ENCODE data around the gene NUP93. TPM values are rescaled to one million over a fixed set of nuclear protein-coding genes. Genes with fewer than 3 reads are reported as not detected.

NUP93 gene
- polyA plus RNA-seq, 1 experiment, result 46.4 TPM

DNA sequence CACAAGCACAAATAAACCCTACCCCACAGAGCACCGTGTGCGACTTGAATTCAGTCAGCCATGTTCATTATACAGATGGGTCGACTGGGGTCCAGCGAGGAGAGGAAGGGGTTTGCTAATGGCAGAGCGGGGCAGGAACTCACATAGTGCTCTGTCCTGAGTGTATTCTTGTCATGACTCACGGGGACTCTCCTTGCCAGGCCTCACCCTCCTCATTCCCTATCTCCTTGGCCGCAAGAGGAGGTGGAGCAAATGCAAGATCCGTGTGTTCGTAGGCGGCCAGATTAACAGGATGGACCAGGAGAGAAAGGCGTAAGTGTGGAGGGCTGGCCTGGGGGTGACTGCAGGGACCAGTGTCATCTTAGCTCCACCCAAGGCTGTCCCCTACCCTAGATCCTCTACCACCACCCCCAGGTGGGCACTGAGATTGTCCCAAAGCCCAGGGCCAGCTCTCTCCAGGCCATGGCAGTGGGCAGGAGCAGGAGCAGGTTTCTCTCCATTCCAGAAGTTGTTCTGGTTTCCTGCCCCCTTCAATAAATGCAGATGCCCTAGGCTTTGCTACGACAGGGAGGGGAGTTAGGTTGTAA is 164.5 kb downstream of the NUP93 start:
- H3K4me3 ChIP-seq (ENCODE audit: low read depth, low read length), result no peak overlapping the region
- no peak overlapping the region for H3K27ac ChIP-seq (ENCODE audit: low read depth, low read length)
- TF ChIP-seq, protein P1, sequence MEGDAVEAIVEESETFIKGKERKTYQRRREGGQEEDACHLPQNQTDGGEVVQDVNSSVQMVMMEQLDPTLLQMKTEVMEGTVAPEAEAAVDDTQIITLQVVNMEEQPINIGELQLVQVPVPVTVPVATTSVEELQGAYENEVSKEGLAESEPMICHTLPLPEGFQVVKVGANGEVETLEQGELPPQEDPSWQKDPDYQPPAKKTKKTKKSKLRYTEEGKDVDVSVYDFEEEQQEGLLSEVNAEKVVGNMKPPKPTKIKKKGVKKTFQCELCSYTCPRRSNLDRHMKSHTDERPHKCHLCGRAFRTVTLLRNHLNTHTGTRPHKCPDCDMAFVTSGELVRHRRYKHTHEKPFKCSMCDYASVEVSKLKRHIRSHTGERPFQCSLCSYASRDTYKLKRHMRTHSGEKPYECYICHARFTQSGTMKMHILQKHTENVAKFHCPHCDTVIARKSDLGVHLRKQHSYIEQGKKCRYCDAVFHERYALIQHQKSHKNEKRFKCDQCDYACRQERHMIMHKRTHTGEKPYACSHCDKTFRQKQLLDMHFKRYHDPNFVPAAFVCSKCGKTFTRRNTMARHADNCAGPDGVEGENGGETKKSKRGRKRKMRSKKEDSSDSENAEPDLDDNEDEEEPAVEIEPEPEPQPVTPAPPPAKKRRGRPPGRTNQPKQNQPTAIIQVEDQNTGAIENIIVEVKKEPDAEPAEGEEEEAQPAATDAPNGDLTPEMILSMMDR (IDR thresholded peaks at IDR 0.05; ENCODE audit: low read depth, low read length), result no peak
- ChIA-PET POLR2A (no interaction called here), CTCF (interaction anchor here (1.2 kb wide), 1 partner anchor 28 kb away, joined by 3 read pairs; no protein-coding TSS in a partner anchor)
- DNase-seq (ENCODE audit: low read depth, low spot score), result no peak
- H3K9me3 ChIP-seq (ENCODE audit: control insufficient read depth, insufficient read depth, low read length), result no peaks in the 10 kb centered on the region; the same call in 1 of the 2 replicates
- peaks cover 15% of the 10 kb centered on the region for H3K27me3 ChIP-seq (ENCODE audit: control insufficient read depth, insufficient read depth, low read length)

DNA sequence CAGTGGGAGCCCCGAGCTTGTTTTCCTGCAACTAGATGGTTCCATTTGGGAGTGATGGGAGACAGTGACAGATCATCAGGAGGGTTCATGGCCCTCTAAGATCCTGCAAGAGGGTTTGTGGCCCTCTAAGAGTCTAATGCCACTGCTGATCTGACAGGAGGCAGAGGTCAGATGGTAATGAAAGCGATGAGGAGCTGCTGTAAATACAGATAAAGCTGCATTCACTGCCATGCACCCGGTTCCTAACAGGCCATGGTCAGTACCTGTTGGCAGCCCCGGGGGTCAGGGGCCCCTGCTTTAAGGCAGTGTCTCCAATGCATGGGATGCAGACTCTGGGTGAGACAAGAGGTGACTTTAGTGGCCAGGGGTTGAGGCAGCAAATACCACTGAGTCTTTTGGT is 165.9 kb downstream of the NUP93 start:
- TF ChIP-seq, protein P1 (IDR thresholded peaks at IDR 0.05; ENCODE audit: low read depth, low read length), result no peak
- no peak for DNase-seq (ENCODE audit: low read depth, low spot score)
- H3K9me3 ChIP-seq (ENCODE audit: control insufficient read depth, insufficient read depth, low read length), result no peaks in the 10 kb centered on the region; the same call in 1 of the 2 replicates
- peaks cover 19% of the 10 kb centered on the region for H3K27me3 ChIP-seq (ENCODE audit: control insufficient read depth, insufficient read depth, low read length)
- no peak overlapping the region for H3K27ac ChIP-seq (ENCODE audit: low read depth, low read length)
- no peak overlapping the region for H3K4me3 ChIP-seq (ENCODE audit: low read depth, low read length)
- CTCF ChIA-PET, result no interaction called here
- POLR2A ChIA-PET, result no interaction called here

DNA sequence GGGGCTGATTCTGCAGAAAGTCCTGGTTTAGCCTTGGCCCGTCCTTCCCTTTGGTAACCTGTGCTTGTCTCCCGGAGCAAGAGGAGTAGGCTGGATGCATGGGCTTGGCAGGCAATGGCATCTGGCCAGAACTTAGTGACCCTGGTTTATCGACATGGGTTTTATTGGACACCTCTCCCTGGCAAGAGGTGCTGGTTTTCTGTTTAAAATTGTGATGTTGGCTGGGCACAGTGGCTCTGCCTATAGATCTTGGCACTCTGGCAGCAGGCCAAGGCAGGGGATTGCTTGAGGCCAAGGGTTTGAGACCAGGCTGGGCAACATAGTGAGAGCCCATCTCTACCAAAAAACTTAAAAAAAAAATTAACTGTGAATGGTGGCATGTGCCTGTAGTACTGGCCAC is 166.3 kb downstream of the NUP93 start:
- CTCF ChIA-PET, result no interaction called here

DNA sequence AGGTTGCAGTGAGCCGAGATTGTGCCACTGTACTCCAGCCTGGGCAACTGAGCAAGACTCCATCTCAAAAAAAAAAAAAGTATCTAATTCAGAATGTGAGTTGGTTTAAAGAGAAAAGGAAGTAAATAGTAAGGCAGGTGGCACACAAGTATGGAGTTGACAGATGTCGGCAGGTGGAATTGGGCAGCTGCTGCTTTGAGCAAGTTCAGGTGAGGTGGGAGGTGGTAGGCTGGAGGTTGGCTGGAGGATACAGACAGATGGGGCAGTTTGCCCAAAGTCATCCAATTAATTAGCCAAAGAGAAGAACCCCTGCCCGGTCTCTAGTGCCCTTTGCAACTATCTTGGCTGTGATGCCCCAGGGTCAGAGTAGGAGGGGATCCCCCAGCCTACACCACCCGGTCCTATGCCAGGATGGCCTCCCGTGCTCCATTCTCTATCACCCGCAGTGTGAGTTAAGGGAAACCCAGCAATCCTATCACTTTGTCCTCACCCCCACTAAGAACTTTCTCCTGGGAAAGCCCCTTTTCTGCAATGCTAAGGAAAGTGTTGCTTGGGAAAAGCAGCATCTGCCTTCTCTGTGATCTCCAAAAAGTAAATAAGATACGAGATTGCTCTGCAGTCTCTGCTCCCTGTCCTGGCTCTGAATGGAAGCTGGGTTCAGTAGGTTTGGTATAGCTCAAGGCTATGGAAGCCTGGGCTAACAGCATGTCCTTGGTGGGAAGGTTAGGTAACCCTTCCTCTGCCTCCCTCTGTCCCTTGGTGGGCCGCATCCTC is 167.3 kb downstream of the NUP93 start:
- DNase-seq (ENCODE audit: low read depth, low spot score), result no peak
- ChIA-PET CTCF (no interaction called here), POLR2A (no interaction called here)
- Histone ChIP-seq H3K27ac (ENCODE audit: low read depth, low read length) (no peak overlapping the region), H3K9me3 (ENCODE audit: control insufficient read depth, insufficient read depth, low read length) (no peaks in the 10 kb centered on the region; the same call in 1 of the 2 replicates), H3K4me3 (ENCODE audit: low read depth, low read length) (no peak overlapping the region), H3K27me3 (ENCODE audit: control insufficient read depth, insufficient read depth, low read length) (peaks cover 17% of the 10 kb centered on the region)
- TF ChIP-seq, protein P1 (IDR thresholded peaks at IDR 0.05; ENCODE audit: low read depth, low read length), result no peak

More for the DNA sequence above, 166.3 kb downstream of the NUP93 start:
- Histone ChIP-seq H3K9me3 (ENCODE audit: control insufficient read depth, insufficient read depth, low read length) (no peaks in the 10 kb centered on the region; the same call in 1 of the 2 replicates), H3K27ac (ENCODE audit: low read depth, low read length) (no peak overlapping the region), H3K27me3 (ENCODE audit: control insufficient read depth, insufficient read depth, low read length) (peaks cover 19% of the 10 kb centered on the region), H3K4me3 (ENCODE audit: low read depth, low read length) (no peak overlapping the region)
- POLR2A ChIA-PET, result no interaction called here
- TF ChIP-seq, protein P1 (IDR thresholded peaks at IDR 0.05; ENCODE audit: low read depth, low read length), result no peak
- DNase-seq (ENCODE audit: low read depth, low spot score), result no peak

DNA sequence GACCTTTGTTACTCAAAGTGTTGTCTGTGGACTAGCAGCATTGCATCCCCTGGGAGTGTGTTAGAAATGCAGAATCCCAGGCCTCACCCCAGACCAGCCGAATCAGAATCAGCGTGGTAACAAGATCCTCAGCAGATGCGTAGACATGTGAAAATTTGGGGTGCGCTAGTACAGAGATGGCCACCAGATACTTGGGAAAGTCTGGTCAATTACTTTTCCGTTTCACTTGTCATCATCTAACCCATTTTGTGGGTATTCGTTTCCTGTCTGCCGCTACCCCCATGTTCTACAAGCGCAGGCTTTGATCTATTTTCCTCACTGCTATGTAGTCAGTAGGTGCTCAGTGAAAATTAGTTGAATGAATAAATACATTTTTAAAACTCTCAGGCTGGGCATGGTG is 168.9 kb downstream of the NUP93 start:
- no peaks in the 10 kb centered on the region for H3K9me3 ChIP-seq (ENCODE audit: control insufficient read depth, insufficient read depth, low read length)
- no peak for DNase-seq (ENCODE audit: low read depth, low spot score)
- H3K4me3 ChIP-seq (ENCODE audit: low read depth, low read length), result no peak overlapping the region
- POLR2A ChIA-PET, result no interaction called here
- peaks cover 16% of the 10 kb centered on the region for H3K27me3 ChIP-seq (ENCODE audit: control insufficient read depth, insufficient read depth, low read length)
- TF ChIP-seq, protein P1 (IDR thresholded peaks at IDR 0.05; ENCODE audit: low read depth, low read length), result no peak
- CTCF ChIA-PET, result no interaction called here
- H3K27ac ChIP-seq (ENCODE audit: low read depth, low read length), result no peak overlapping the region

Measured in AG04450 (cell line).